Epithelial cell of alveolus of lung (primary cell): Measurements from ENCODE around the gene IGFBP5. TPM values are rescaled to one million over a fixed set of nuclear protein-coding genes. Genes with fewer than 3 reads are reported as not detected.

Source experiments
- total RNA-seq: library from RNA; depleted of rRNA; stranded (reverse); fragments of >200 nt; gene quantifications from 2 replicates; pipeline ENCODE4 v1.2.1, GENCODE V29; 2015

IGFBP5 gene
- 1,071 and 1,355 TPM in 2 replicates for total RNA-seq

GRCh38 chr2:216695401-216695821 lies at the start of gene IGFBP5:
Gene IGFBP5, minus strand, starts transcription at chr2:216695549. Its CDS starts 774 bp downstream, at chr2:216694775.

GRCh38 chr2:216632952-216633615 lies 62.3 kb downstream of the IGFBP5 start, which contains the start of gene IGFBP2:
Gene IGFBP2, plus strand, starts transcription at chr2:216633420. Its CDS starts 104 bp downstream, at chr2:216633524.

Other genes with a start within 250 kb of the IGFBP5 start
- 2,101 and 2,585 TPM in 2 replicates for gene RPL37A, start 196.7 kb downstream of the IGFBP5 start, total RNA-seq
- 121 and 137 TPM in 2 replicates for gene IGFBP2, start 62.1 kb downstream of the IGFBP5 start, total RNA-seq
- gene TNP1, start 164.5 kb upstream of the IGFBP5 start, total RNA-seq: not detected in 2 replicates